ENCODE data around the gene ARRB1. TPM values are rescaled to one million over a fixed set of nuclear protein-coding genes. Genes with fewer than 3 reads are reported as not detected.

Gene ARRB1
- total and polyA plus RNA-seq, 10 of the 15 experiments (the other 5 are each of a cell fraction or from before 2014, with no cell fraction given): 0.39 to 12.9 (median 1.7) TPM

DNA sequence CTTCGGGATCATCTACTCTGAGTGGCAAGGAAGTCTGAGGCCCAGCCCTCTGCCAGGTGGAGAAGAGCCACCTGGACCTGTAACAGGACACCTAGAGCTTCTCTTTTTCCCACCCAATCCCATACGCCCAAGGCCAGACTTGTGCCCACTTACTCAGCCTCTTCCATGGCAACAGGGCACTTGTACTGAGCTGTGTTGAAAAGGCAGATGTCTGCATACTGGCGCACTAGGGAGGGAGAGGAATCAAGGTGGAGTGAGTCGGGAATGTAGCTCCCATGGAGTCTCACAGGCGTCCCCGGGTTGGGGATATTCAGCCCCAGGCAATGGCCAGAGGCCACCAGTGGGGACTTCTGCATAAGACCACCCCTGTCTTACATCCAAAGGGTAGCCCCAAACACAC is 74.8 kb downstream of the ARRB1 start:
- intact Hi-C loops (cut with micrococcal nuclease; ENCODE audit: unreplicated experiment): no loop called here
- in situ Hi-C loops (cut with MboI): loop anchor here (5.0 kb wide), 1 partner anchor 106 kb away; no protein-coding TSS in a partner anchor
- ATAC-seq (no peak), DNase-seq (ENCODE audit: low read depth, low spot score) (no peak), FAIRE-seq (no peak)
- H3K79me2 ChIP-seq (ENCODE audit: control insufficient read depth, insufficient read depth, low read length): no peaks in the 10 kb centered on the region
- H3K36me3 ChIP-seq (ENCODE audit: control insufficient read depth in 2 of 2, insufficient read depth in 2 of 2, low read length in 1 of 2): peaks cover 0 to 2% of the 10 kb centered on the region in 2 experiments; a peak in 2 of 4 replicates
- no peak overlapping the region for H3K27ac ChIP-seq (ENCODE audit: control insufficient read depth, insufficient read depth)
- no peak overlapping the region for H3K4me3 ChIP-seq
- no peaks in the 10 kb centered on the region for H3K9me3 ChIP-seq (replicated peaks; ENCODE audit: control insufficient read depth, insufficient read depth, low read length)
- H4K20me1 ChIP-seq (ENCODE audit: control insufficient read depth, insufficient read depth): no peaks in the 10 kb centered on the region
- POLR2A ChIA-PET: no interaction called here
- SMC1A ChIA-PET (ENCODE audit: uncharacterized antibody, unreplicated experiment): interaction anchor here (1.4 to 4.2 kb wide), 3 partner anchors 105 to 112 kb away, joined by 7 to 17 read pairs (median 9); no protein-coding TSS in a partner anchor
- RAD21 ChIA-PET (ENCODE audit: unreplicated experiment): interaction anchor here (0.6 to 6.9 kb wide), 2 partner anchors 18 to 108 kb away, joined by 3 to 118 read pairs; no protein-coding TSS in a partner anchor
- no peak overlapping the region for H2AFZ ChIP-seq (ENCODE audit: control insufficient read depth, low read depth, low read length)
- TF ChIP-seq STAT1 (conservative IDR thresholded peaks at IDR 0.05): no peak
- no peak overlapping the region for H3K9ac ChIP-seq (ENCODE audit: control insufficient read depth, insufficient read depth, low read length)
- WGBS (ENCODE audit: insufficient coverage, insufficient replicate concordance, low lambda C conversion rate, missing lambda C conversion rate): 42% methylated on average over 6 of the region's 6 CpGs
- no peaks in the 10 kb centered on the region for H3K4me1 ChIP-seq (ENCODE audit: control insufficient read depth, insufficient read depth, low read length)
- no TSS peak for BruUV-seq (replicated peaks)
- H3K27me3 ChIP-seq (replicated peaks in 1 of 2; ENCODE audit: control insufficient read depth in 2 of 2, insufficient read depth in 2 of 2, low read length in 1 of 2): no peaks in the 10 kb centered on the region; a peak in 1 of 4 replicates
- CTCF ChIA-PET: interaction anchor here (0.6 to 16.9 kb wide), 7 partner anchors 28 to 1905 kb away, joined by 3 to 406 read pairs (median 3); no protein-coding TSS in a partner anchor
- no peak overlapping the region for H3K4me2 ChIP-seq (ENCODE audit: control insufficient read depth, insufficient read depth)

GRCh38 chr11:75276186-75276585 is 75.3 kb downstream of the ARRB1 start:
- Histone ChIP-seq H3K9ac (ENCODE audit: control insufficient read depth, insufficient read depth, low read length) (no peak overlapping the region), H2AFZ (ENCODE audit: control insufficient read depth, low read depth, low read length) (no peak overlapping the region), H3K4me3 (no peak overlapping the region), H3K79me2 (ENCODE audit: control insufficient read depth, insufficient read depth, low read length) (no peaks in the 10 kb centered on the region), H3K36me3 (ENCODE audit: control insufficient read depth in 2 of 2, insufficient read depth in 2 of 2, low read length in 1 of 2) (peaks cover 0 to 2% of the 10 kb centered on the region in 2 experiments; a peak in 2 of 4 replicates), H3K9me3 (replicated peaks; ENCODE audit: control insufficient read depth, insufficient read depth, low read length) (no peaks in the 10 kb centered on the region), H3K27me3 (replicated peaks in 1 of 2; ENCODE audit: control insufficient read depth in 2 of 2, insufficient read depth in 2 of 2, low read length in 1 of 2) (no peaks in the 10 kb centered on the region; a peak in 1 of 4 replicates), H3K4me2 (ENCODE audit: control insufficient read depth, insufficient read depth) (no peak overlapping the region), H4K20me1 (ENCODE audit: control insufficient read depth, insufficient read depth) (no peaks in the 10 kb centered on the region), H3K27ac (ENCODE audit: control insufficient read depth, insufficient read depth) (no peak overlapping the region), H3K4me1 (ENCODE audit: control insufficient read depth, insufficient read depth, low read length) (no peaks in the 10 kb centered on the region)
- SMC1A ChIA-PET (ENCODE audit: uncharacterized antibody, unreplicated experiment): interaction anchor here (1.4 to 4.2 kb wide), 3 partner anchors 106 to 112 kb away, joined by 7 to 17 read pairs (median 9); no protein-coding TSS in a partner anchor
- RAD21 ChIA-PET (ENCODE audit: unreplicated experiment): interaction anchor here (0.6 to 6.9 kb wide), 2 partner anchors 19 to 109 kb away, joined by 3 to 118 read pairs; no protein-coding TSS in a partner anchor
- BruUV-seq (replicated peaks): no TSS peak
- intact Hi-C loops (cut with micrococcal nuclease; ENCODE audit: unreplicated experiment) (no loop called here), in situ Hi-C loops (cut with MboI) (loop anchor here (5.0 kb wide), 1 partner anchor 106 kb away; no protein-coding TSS in a partner anchor)
- FAIRE-seq: no peak
- DNase-seq (ENCODE audit: low read depth, low spot score): no peak
- CTCF ChIA-PET: interaction anchor here (0.5 to 16.9 kb wide), 10 partner anchors 19 to 1904 kb away, joined by 3 to 406 read pairs (median 3); no protein-coding TSS in a partner anchor
- 31% methylated on average over 2 of the region's 2 CpGs for WGBS (ENCODE audit: insufficient coverage, insufficient replicate concordance, low lambda C conversion rate, missing lambda C conversion rate)
- POLR2A ChIA-PET: no interaction called here
- TF ChIP-seq ZNF207 (IDR thresholded peaks at IDR 0.05; ENCODE audit: borderline replicate concordance) (no peak), ETV6 (conservative IDR thresholded peaks at IDR 0.05 in 1 of 2, IDR thresholded peaks at IDR 0.05 in 1 of 2; ENCODE audit: borderline replicate concordance in 1 of 2, low read depth in 1 of 2) (no peak), TCF7 (IDR thresholded peaks at IDR 0.05; ENCODE audit: borderline replicate concordance) (no peak)
- TF ChIP-seq, protein P1, sequence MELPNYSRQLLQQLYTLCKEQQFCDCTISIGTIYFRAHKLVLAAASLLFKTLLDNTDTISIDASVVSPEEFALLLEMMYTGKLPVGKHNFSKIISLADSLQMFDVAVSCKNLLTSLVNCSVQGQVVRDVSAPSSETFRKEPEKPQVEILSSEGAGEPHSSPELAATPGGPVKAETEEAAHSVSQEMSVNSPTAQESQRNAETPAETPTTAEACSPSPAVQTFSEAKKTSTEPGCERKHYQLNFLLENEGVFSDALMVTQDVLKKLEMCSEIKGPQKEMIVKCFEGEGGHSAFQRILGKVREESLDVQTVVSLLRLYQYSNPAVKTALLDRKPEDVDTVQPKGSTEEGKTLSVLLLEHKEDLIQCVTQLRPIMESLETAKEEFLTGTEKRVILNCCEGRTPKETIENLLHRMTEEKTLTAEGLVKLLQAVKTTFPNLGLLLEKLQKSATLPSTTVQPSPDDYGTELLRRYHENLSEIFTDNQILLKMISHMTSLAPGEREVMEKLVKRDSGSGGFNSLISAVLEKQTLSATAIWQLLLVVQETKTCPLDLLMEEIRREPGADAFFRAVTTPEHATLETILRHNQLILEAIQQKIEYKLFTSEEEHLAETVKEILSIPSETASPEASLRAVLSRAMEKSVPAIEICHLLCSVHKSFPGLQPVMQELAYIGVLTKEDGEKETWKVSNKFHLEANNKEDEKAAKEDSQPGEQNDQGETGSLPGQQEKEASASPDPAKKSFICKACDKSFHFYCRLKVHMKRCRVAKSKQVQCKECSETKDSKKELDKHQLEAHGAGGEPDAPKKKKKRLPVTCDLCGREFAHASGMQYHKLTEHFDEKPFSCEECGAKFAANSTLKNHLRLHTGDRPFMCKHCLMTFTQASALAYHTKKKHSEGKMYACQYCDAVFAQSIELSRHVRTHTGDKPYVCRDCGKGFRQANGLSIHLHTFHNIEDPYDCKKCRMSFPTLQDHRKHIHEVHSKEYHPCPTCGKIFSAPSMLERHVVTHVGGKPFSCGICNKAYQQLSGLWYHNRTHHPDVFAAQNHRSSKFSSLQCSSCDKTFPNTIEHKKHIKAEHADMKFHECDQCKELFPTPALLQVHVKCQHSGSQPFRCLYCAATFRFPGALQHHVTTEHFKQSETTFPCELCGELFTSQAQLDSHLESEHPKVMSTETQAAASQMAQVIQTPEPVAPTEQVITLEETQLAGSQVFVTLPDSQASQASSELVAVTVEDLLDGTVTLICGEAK (IDR thresholded peaks at IDR 0.05; ENCODE audit: borderline replicate concordance): no peak
- ATAC-seq: no peak

All from GM12878 (cell line).